ENCODE data around the gene TTPAL.

DNA sequence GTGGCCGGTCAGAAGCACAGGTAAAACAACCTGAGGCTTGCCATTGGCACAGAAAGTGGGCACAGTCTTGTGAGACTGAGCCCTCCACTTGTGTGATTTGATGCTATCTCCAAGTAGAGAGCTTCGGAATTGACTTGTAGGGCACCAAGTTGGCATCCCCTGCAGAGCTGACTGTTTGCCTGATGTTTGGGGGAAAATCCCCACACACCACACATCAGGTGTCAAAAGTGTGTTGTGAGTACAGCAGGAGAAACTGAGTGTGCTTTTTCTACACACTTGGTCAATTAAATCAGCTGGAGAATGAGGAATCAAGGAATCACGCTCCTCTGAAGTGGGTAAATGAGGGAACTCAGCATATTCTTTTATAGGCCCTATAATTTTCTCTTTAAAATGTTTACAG is 45.2 kb downstream of the TTPAL start:
- TF ChIP-seq, protein P1, sequence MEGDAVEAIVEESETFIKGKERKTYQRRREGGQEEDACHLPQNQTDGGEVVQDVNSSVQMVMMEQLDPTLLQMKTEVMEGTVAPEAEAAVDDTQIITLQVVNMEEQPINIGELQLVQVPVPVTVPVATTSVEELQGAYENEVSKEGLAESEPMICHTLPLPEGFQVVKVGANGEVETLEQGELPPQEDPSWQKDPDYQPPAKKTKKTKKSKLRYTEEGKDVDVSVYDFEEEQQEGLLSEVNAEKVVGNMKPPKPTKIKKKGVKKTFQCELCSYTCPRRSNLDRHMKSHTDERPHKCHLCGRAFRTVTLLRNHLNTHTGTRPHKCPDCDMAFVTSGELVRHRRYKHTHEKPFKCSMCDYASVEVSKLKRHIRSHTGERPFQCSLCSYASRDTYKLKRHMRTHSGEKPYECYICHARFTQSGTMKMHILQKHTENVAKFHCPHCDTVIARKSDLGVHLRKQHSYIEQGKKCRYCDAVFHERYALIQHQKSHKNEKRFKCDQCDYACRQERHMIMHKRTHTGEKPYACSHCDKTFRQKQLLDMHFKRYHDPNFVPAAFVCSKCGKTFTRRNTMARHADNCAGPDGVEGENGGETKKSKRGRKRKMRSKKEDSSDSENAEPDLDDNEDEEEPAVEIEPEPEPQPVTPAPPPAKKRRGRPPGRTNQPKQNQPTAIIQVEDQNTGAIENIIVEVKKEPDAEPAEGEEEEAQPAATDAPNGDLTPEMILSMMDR (tag by site-specific recombination; IDR thresholded peaks at IDR 0.05) = no peak
- TF ChIP-seq TRIM28 (IDR thresholded peaks at IDR 0.05; ENCODE audit: borderline replicate concordance, low read length) (no peak), IKZF3 (tag by site-specific recombination; IDR thresholded peaks at IDR 0.05) (no peak), ZFP37 (tag by site-specific recombination; IDR thresholded peaks at IDR 0.05) (no peak)
